H1 (cell line): ENCODE data around the gene CADM1. TPM values are rescaled to one million over a fixed set of nuclear protein-coding genes. Genes with fewer than 3 reads are reported as not detected.

Experiments
- CHD7 ChIP-seq: fragments of 300-600 bp; sonication (generic); IDR thresholded peaks from 2 replicates; pipeline ENCODE4 v1.7.1; 2012; ENCODE audit warnings: low read length, moderate library complexity, mild to moderate bottlenecking, inconsistent platforms; ENCODE audit not compliant: insufficient replicate concordance
- EGR1 ChIP-seq: IDR thresholded peaks from 2 replicates; pipeline ENCODE4 v1.6.1; 2011; ENCODE audit warnings: low read depth, low read length, borderline replicate concordance
- JUND ChIP-seq: IDR thresholded peaks from 2 replicates; pipeline ENCODE4 v1.6.1; 2011; ENCODE audit warnings: mild to moderate bottlenecking, improper control_type of control experiment, low read length
- SUZ12 ChIP-seq: fragments of 200-600 bp; sonication (generic); IDR thresholded peaks from 2 replicates; pipeline ENCODE4 v1.6.1; 2012; ENCODE audit warnings: mild to moderate bottlenecking, inconsistent platforms, low read length, moderate library complexity, mixed read lengths
- polyA plus RNA-seq, 7 experiments: library from polyadenylated mRNA; depleted of rRNA in 3 of 7; stranded (reverse) in 5 of 7; unstranded in 2 of 7; fragments of >200 nt in 5 of 7; fragments of 200-250 nt in 2 of 7; gene quantifications; 1 replicate in 5 of 7; 2 replicates in 1 of 7; 4 replicates in 1 of 7; pipeline versions ENCODE4 v1.2.1 to v1.2.3, GENCODE V29; 2011 to 2013; ENCODE audit warnings: missing spikeins in 2 of 7, mixed read lengths in 2 of 7
- total RNA-seq: library from RNA; stranded (reverse); fragmentation: NEBNext Ultra II Directional; extraction: Animal tissue kit (Norgen Biotek cat#: 25700); gene quantifications from 2 replicates; pipeline ENCODE4 v1.2.1, GENCODE V29; 2021

CADM1 gene
- total and polyA plus RNA-seq, 2 of the 8 experiments (the other 6 are each of a cell fraction or from before 2014, with no cell fraction given): 8.3 to 25.3 TPM

- TF ChIP-seq CHD7: no peak
- no peak for TF ChIP-seq EGR1
- no peak for TF ChIP-seq JUND
- TF ChIP-seq SUZ12: no peak
Observed at GRCh38 chr11:115148691-115149090, 355.5 kb downstream of the CADM1 start (continued).
